ENCODE data around the gene DNPH1.
A peak's percentile ranks its signal among the peaks of the same experiment; 100 is the strongest.

DNA sequence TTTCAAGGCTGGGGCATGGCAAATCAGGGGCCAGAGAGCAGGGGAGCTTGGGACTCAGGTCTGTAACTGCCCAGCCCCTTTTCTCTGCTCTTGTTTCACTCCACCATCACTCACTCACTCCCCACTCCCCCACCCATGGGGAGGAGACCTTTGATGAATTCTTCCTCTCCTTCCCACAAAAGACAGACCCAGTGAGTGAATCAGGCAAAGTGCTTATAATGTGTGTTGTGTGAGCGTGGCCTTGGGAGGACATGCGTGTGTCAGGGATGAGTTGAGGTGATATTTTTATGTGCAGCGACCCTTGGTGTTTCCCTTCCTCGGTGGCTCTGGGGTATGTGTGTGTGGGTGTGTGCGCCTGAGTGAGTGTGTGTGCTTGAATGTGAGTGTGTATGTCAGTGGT, 48.3 kb downstream of the DNPH1 start:
- TF ChIP-seq, protein P1, sequence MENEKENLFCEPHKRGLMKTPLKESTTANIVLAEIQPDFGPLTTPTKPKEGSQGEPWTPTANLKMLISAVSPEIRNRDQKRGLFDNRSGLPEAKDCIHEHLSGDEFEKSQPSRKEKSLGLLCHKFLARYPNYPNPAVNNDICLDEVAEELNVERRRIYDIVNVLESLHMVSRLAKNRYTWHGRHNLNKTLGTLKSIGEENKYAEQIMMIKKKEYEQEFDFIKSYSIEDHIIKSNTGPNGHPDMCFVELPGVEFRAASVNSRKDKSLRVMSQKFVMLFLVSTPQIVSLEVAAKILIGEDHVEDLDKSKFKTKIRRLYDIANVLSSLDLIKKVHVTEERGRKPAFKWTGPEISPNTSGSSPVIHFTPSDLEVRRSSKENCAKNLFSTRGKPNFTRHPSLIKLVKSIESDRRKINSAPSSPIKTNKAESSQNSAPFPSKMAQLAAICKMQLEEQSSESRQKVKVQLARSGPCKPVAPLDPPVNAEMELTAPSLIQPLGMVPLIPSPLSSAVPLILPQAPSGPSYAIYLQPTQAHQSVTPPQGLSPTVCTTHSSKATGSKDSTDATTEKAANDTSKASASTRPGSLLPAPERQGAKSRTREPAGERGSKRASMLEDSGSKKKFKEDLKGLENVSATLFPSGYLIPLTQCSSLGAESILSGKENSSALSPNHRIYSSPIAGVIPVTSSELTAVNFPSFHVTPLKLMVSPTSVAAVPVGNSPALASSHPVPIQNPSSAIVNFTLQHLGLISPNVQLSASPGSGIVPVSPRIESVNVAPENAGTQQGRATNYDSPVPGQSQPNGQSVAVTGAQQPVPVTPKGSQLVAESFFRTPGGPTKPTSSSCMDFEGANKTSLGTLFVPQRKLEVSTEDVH (IDR thresholded peaks at IDR 0.05; ENCODE audit: low read depth, partially characterized antibody) = no peak
- TF ChIP-seq NR2C2 (IDR thresholded peaks at IDR 0.05; ENCODE audit: borderline replicate concordance, control insufficient read depth, insufficient read length, low read depth) = no peak
- peak; percentile 72; the same call in 1 of the 2 replicates for TF ChIP-seq POLR2AphosphoS5 (IDR thresholded peaks at IDR 0.05; ENCODE audit: low read length)
- peak; percentile 49; the same call in 1 of the 2 replicates for TF ChIP-seq POLR2A (IDR thresholded peaks at IDR 0.05; ENCODE audit: low read depth, low read length)
- TF ChIP-seq, protein P2, sequence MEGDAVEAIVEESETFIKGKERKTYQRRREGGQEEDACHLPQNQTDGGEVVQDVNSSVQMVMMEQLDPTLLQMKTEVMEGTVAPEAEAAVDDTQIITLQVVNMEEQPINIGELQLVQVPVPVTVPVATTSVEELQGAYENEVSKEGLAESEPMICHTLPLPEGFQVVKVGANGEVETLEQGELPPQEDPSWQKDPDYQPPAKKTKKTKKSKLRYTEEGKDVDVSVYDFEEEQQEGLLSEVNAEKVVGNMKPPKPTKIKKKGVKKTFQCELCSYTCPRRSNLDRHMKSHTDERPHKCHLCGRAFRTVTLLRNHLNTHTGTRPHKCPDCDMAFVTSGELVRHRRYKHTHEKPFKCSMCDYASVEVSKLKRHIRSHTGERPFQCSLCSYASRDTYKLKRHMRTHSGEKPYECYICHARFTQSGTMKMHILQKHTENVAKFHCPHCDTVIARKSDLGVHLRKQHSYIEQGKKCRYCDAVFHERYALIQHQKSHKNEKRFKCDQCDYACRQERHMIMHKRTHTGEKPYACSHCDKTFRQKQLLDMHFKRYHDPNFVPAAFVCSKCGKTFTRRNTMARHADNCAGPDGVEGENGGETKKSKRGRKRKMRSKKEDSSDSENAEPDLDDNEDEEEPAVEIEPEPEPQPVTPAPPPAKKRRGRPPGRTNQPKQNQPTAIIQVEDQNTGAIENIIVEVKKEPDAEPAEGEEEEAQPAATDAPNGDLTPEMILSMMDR (IDR thresholded peaks at IDR 0.05 in 2 of 3, conservative IDR thresholded peaks at IDR 0.05 in 1 of 3; ENCODE audit: control insufficient read depth in 2 of 3, extremely low read depth in 1 of 3, insufficient read depth in 1 of 3, low read depth in 3 of 3, low read length in 3 of 3) = no peak
